Fibroblast of the aortic adventitia (primary cell): ENCODE data around the gene MEX3A. TPM values are rescaled to one million over a fixed set of nuclear protein-coding genes. Genes with fewer than 3 reads are reported as not detected.

Experiments used
- DNase-seq: peaks from one replicate; pipeline ENCODE4 v3.0.0-alpha.2; 2010; ENCODE audit warnings: low read depth
- H3K4me3 ChIP-seq: 2 replicates; pipeline ENCODE4 v1.5.1; 2011; ENCODE audit warnings: low read depth, mild to moderate bottlenecking, control low read depth, low read length, moderate library complexity
- total RNA-seq: library from RNA; depleted of rRNA; stranded (reverse); fragments of >200 nt; gene quantifications from 2 replicates; pipeline ENCODE4 v1.2.3, GENCODE V29; 2012; ENCODE audit warnings: low replicate concordance
- TF ChIP-seq, protein P1 (sequence below): IDR thresholded peaks from 2 replicates; pipeline ENCODE4 v1.5.1; 2011; ENCODE audit warnings: mild to moderate bottlenecking, low read length, control low read depth, inconsistent platforms; ENCODE audit not compliant: insufficient read depth

The MEX3A gene
- total RNA-seq, 1 donor = 0.90 TPM

DNA sequence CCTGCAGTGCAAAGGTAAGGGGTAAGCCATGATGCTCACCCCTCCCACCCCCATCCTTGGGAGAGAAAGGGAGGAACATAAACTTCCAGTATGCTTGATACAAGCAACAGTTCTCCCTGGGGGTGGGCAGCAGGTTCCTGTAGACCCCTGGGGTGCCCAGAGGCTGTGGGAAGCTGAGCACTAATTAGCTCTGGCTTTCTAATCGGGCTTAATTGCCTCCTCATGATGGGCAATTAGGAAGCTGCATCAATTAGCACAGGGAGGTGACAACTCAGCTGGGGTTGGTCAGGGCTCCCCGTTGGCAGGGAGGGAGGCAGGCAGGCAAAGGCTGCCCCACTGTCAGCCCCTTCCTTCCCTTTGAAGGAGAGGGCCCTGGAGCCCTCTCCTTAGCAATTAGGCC, 16.5 kb upstream of the MEX3A start:
- H3K4me3 ChIP-seq = no peak overlapping the region
- DNase-seq = no peak
- TF ChIP-seq, protein P1, sequence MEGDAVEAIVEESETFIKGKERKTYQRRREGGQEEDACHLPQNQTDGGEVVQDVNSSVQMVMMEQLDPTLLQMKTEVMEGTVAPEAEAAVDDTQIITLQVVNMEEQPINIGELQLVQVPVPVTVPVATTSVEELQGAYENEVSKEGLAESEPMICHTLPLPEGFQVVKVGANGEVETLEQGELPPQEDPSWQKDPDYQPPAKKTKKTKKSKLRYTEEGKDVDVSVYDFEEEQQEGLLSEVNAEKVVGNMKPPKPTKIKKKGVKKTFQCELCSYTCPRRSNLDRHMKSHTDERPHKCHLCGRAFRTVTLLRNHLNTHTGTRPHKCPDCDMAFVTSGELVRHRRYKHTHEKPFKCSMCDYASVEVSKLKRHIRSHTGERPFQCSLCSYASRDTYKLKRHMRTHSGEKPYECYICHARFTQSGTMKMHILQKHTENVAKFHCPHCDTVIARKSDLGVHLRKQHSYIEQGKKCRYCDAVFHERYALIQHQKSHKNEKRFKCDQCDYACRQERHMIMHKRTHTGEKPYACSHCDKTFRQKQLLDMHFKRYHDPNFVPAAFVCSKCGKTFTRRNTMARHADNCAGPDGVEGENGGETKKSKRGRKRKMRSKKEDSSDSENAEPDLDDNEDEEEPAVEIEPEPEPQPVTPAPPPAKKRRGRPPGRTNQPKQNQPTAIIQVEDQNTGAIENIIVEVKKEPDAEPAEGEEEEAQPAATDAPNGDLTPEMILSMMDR = no peak

GRCh38 chr1:156097499-156098178, 15.4 kb upstream of the MEX3A start:
- DNase-seq = no peak
- no peak overlapping the region for H3K4me3 ChIP-seq
- TF ChIP-seq, protein P1 = no peak

GRCh38 chr1:156096640-156097391, 14.6 kb upstream of the MEX3A start:
- H3K4me3 ChIP-seq = no peak overlapping the region
- DNase-seq = peak; percentile 84
- TF ChIP-seq, protein P1 = peak; percentile 97

DNA sequence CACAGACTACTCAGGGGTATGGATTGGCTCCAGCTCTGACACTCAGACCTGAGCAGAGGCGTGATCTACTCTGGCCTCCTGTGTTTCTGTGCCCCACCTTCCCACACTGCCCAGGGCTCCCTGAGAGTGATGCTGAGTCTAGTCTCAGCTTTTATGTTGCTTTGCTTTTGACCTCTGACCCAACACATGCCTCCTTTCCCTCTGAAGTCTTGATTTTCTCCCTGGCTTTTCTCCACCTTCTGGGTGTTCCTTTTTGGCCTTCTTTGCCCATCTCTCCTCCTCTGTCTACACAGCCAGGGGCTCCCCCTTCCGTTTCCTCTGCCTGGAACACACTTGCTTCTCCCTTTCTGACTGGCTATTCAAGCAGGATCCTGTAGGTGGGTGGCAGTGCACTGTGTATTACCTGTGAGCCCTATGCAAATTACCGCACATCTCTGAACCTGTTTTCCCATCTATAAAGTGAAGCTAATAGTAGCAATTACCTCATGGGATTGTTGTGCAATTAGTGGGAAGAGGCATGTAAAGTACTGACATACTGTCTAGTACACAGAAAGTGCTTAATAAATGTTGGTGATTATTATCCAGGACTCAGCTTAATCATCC, 13.7 kb upstream of the MEX3A start:
- TF ChIP-seq, protein P1 = no peak
- no peak for DNase-seq
- no peak overlapping the region for H3K4me3 ChIP-seq

DNA sequence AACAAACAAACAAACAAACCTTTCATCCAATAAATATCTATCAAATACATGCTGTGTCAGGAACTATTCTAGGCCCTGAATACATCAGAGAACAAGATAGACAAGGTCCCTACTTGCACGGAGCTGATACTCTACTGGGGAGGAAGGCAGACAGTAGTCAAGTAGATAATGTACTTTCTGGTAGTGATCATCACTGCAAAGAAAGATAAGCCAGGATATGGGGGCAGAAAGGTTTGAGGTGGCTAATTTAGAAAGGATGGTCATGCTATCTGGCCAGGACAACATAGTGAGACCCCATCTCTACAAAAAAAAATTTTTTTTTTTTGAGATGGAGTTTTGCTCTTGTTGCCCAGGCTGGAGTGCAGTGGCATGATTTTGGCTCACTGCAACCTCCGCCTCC, 9.3 kb upstream of the MEX3A start:
- no peak for DNase-seq
- TF ChIP-seq, protein P1 = no peak
- no peak overlapping the region for H3K4me3 ChIP-seq

DNA sequence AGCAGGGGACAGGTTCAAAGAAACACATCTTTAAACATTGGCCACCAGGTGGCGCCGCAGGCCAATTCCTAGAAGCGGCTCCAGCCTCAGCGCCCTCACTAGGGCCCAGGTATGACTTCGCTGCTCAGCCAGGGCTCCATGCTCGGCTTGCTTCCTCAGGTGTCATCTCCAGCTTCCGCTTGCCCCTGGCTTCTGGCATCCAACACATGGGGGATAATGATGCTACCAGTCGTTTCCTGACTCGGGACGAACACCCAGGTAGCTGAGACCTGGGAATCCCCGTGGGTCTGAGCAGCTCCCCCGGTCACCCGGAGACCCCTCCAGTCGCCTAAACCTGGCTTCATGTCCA, 8.5 kb upstream of the MEX3A start:
- TF ChIP-seq, protein P1 = peak; percentile 71
- no peak overlapping the region for H3K4me3 ChIP-seq
- peak; percentile 85 for DNase-seq
